Lung (tissue), 12 donors: ENCODE data around the gene SLX9. TPM values are rescaled to one million over a fixed set of nuclear protein-coding genes. Genes with fewer than 3 reads are reported as not detected.

Source experiments
- ATAC-seq: fragments of 200-7000 bp; cut with Tn5 transposase; one replicate; pipeline ENCODE4 v1.9.1; 2020; ENCODE audit warnings: moderate number of reproducible peaks; ENCODE audit not compliant: insufficient read depth, low FRiP score
- DNase-seq, 3 donors: peaks; one replicate each; pipeline ENCODE4 v3.0.0-alpha.2; 2013 to 2017
- H3K27ac ChIP-seq, 2 donors: one replicate each; pipeline ENCODE4 v1.5.1; 2013; ENCODE audit warnings: mild to moderate bottlenecking in 2 of 2, moderate library complexity in 2 of 2, control low read depth in 1 of 2, inconsistent platforms in 1 of 2, low read depth in 1 of 2, low read length in 1 of 2
- H3K27me3 ChIP-seq, 3 donors: one replicate each; pipeline ENCODE4 v1.5.1; 2013; ENCODE audit warnings: low read length in 2 of 3; ENCODE audit not compliant: control insufficient read depth in 3 of 3, insufficient read depth in 3 of 3
- H3K36me3 ChIP-seq, 4 donors: one replicate each; pipeline ENCODE4 v1.5.1; 2013; ENCODE audit warnings: low read length in 4 of 4, mild to moderate bottlenecking in 1 of 4, moderate library complexity in 1 of 4; ENCODE audit not compliant: control insufficient read depth in 4 of 4, insufficient read depth in 4 of 4
- H3K4me1 ChIP-seq, 5 donors: one replicate each; pipeline ENCODE4 v1.5.1; 2013; ENCODE audit warnings: low read length in 5 of 5, mild to moderate bottlenecking in 2 of 5, moderate library complexity in 1 of 5; ENCODE audit not compliant: control insufficient read depth in 5 of 5, insufficient read depth in 5 of 5
- H3K4me3 ChIP-seq: one replicate; pipeline ENCODE4 v1.5.1; 2013; ENCODE audit warnings: mild to moderate bottlenecking, control low read depth, moderate library complexity
- H3K9ac ChIP-seq, 2 donors: one replicate each; pipeline ENCODE4 v1.5.1; 2013; ENCODE audit warnings: low read length in 2 of 2, control low read depth in 1 of 2; ENCODE audit not compliant: insufficient read depth in 1 of 2
- H3K9me3 ChIP-seq, 4 donors: one replicate each; pipeline ENCODE4 v1.5.1; 2013; ENCODE audit warnings: low read length in 3 of 4, mild to moderate bottlenecking in 1 of 4, moderate library complexity in 1 of 4; ENCODE audit not compliant: control insufficient read depth in 4 of 4, insufficient read depth in 3 of 4
- WGBS, 2 donors: extraction: QIAGEN DNeasy Blood & Tissue Kit; methylation state at CpG; one replicate each; pipeline ENCODE4 v1.1.7; 2013; 5-methylcytosine and 5-hydroxymethylcytosine counted together
- polyA plus RNA-seq, 2 donors: library from polyadenylated mRNA; stranded (reverse); fragments of 200-250 nt; gene quantifications; one replicate each; pipeline ENCODE4 v1.2.1, GENCODE V29; 2013
- total RNA-seq, 2 donors: library from RNA; depleted of rRNA in 1 of 2; stranded (reverse); fragments of >200 nt in 1 of 2; gene quantifications; one replicate each; pipeline ENCODE4 v1.2.1, GENCODE V29; 2014 to 2021
- TF ChIP-seq, protein P1 (sequence below): IDR thresholded peaks from 2 replicates; pipeline ENCODE4 v1.5.1; 2012; ENCODE audit warnings: mild to moderate bottlenecking; ENCODE audit errors: control extremely low read depth, extremely low read depth
- donor health status: control.
- donor health status: control.
- donor health status: Bipolar disorder and iron deficiency.
- donor health status: healthy.
- donor health status: DM: yes; HTN: yes; CAD: no.

Gene SLX9
- total and polyA plus RNA-seq, 4 donors: 10.3 to 36.9 (median 27.0) TPM

DNA sequence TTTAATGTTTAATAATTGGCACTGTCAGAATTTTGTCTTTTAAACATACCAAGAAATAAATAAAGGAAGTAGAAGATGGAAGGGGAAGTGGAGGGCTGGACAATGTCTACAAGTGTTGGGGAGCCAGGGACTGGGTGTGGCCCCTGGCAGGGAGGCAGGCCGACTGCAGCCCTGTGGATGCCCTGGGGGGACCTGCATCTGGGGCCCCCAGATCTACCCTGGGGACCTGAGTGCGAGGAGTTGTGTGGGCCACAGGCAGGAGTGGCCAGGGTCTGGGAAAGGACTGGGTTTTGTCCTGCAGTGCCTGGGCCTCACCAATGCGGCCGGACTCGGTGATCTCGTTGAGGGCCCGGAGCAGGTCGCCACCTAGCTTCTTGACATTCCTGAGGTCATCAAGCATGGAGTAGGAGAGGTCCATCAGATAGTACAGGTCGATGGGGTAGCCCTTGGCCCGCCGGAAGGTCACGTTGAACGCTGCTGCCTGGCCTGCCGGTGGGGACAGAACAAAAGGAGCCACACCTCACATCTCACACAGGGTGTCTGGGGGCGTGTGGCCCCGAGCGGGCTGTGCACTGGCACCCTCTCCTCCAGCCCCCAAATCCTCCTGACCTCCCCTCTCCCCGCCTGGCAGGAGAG is 36.7 kb upstream of the SLX9 start:
- Histone ChIP-seq H3K9ac (no peak overlapping the region), H3K9me3 (peaks cover 0 to 4% (median 0%) of the 10 kb centered on the region in 4 donors), H3K36me3 (peaks cover 0 to 12% (median 0%) of the 10 kb centered on the region in 4 donors), H3K27me3 (peaks cover 0 to 13% (median 0%) of the 10 kb centered on the region in 3 donors), H3K4me3 (no peak overlapping the region), H3K27ac (no peak overlapping the region), H3K4me1 (peaks cover 0 to 10% (median 6%) of the 10 kb centered on the region in 5 donors)
- whole genome bisulfite sequencing, 2 donors: 76 to 87% methylated on average over 18 of the region's 18 CpGs
- TF ChIP-seq, protein P1, sequence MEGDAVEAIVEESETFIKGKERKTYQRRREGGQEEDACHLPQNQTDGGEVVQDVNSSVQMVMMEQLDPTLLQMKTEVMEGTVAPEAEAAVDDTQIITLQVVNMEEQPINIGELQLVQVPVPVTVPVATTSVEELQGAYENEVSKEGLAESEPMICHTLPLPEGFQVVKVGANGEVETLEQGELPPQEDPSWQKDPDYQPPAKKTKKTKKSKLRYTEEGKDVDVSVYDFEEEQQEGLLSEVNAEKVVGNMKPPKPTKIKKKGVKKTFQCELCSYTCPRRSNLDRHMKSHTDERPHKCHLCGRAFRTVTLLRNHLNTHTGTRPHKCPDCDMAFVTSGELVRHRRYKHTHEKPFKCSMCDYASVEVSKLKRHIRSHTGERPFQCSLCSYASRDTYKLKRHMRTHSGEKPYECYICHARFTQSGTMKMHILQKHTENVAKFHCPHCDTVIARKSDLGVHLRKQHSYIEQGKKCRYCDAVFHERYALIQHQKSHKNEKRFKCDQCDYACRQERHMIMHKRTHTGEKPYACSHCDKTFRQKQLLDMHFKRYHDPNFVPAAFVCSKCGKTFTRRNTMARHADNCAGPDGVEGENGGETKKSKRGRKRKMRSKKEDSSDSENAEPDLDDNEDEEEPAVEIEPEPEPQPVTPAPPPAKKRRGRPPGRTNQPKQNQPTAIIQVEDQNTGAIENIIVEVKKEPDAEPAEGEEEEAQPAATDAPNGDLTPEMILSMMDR: no peak
- DNase-seq: no peak
- no peak for ATAC-seq

DNA sequence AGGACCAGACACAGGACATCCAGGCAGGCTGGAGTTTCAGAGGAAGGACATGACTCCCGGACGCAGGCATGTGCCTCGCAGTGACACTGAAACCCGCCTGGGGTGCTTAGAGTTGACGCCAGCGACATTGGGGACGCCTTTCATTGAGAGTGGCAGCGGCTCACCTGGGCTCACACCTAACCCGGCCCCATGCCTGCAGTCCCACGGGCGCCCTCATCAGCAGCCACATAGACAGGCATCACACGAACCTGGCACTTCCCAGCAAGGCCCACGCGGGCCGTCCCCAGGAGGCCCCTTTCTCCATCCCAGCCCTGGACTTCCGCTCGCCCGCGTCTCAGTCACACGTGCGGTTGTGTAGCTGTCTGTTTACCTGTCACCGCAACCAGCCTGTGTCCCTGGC is 36.1 kb upstream of the SLX9 start:
- Histone ChIP-seq H3K4me3 (no peak overlapping the region), H3K9me3 (peaks cover 0 to 4% (median 0%) of the 10 kb centered on the region in 4 donors), H3K4me1 (peaks cover 0 to 13% (median 6%) of the 10 kb centered on the region in 5 donors), H3K27ac (no peak overlapping the region), H3K9ac (no peak overlapping the region), H3K27me3 (peaks cover 0 to 13% (median 0%) of the 10 kb centered on the region in 3 donors), H3K36me3 (peaks cover 0 to 12% (median 0%) of the 10 kb centered on the region in 4 donors)
- TF ChIP-seq, protein P1: no peak
- DNase-seq (no peak), ATAC-seq (no peak)
- 86 to 92% methylated on average over 22 of the region's 22 CpGs for WGBS, 2 donors

DNA sequence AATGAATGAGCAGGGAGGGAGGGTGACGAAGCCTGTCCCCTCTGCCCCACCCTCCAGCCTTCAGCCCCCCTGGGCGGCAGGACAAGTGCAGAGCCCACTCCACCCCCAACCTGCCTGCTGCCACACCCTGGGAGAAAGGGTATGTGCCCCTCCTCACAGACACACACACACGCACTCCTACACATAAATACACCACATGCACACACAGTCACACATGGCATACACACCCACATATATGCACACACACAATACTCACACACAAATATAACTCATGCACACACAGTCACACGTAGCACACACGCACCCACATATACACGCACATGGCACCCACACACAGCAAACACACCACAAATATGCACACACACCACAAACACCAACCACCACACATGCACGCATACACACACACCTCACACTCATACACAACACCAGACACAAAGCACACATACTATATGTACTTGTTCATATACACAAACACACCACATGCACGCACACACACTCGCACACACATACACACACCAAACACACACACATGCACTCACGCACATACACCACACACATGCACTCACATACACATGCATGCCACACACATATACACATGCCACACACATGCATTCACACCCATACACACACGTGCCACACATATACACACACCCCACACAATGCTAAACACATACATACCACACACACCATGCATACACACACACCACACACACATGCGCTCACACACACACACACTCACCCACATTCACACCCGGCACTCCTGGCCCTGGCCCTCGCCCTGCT is 35.5 kb upstream of the SLX9 start:
- Histone ChIP-seq H3K4me3 (no peak overlapping the region), H3K27me3 (peaks cover 0 to 13% (median 0%) of the 10 kb centered on the region in 3 donors), H3K9ac (no peak overlapping the region), H3K4me1 (peaks cover 0 to 14% (median 6%) of the 10 kb centered on the region in 5 donors), H3K9me3 (peaks cover 0 to 4% (median 0%) of the 10 kb centered on the region in 4 donors), H3K27ac (no peak overlapping the region), H3K36me3 (peaks cover 0 to 12% (median 0%) of the 10 kb centered on the region in 4 donors)
- TF ChIP-seq, protein P1: no peak
- ATAC-seq (no peak), DNase-seq (no peak)
- 93 to 97% methylated on average over 14 of the region's 14 CpGs for WGBS, 2 donors
